Measurements from ENCODE around the gene PCDHB9. TPM values are rescaled to one million over a fixed set of nuclear protein-coding genes. Genes with fewer than 3 reads are reported as not detected.
"Not testable (repeated sequence)": the region's sequence is repeated elsewhere in the genome, so short reads cannot be mapped to it uniquely, and the experiment has no call there.

The PCDHB9 gene
- total RNA-seq, 1 donor from 2014 or later, result 15.2 TPM

DNA sequence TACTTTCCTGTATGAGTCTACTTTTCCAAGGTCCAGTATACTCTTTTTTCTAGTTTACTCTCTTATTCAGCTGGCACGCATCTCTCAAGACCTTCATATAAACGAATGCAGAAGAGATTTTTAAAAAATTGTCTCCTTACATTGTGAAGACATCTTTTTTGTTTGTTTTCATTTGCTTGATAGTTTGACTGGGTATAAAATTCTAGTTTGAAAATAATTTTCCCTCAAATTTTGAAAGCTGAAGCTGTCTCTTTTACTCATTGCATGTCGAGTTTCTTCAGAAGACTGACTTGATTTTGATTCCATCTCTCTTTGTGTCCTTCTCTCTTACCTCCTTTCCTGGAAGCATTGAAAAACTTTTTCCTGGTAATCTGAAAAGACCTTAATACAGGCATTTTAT is 9.4 kb downstream of the PCDHB9 start:
- no peak for DNase-seq (ENCODE audit: low spot score)
- peaks cover 10% of the 10 kb centered on the region for H3K4me1 Mint-ChIP-seq (ENCODE audit: unreplicated experiment)
- H3K27me3 Mint-ChIP-seq (ENCODE audit: unreplicated experiment), result peaks cover 11% of the 10 kb centered on the region
- H3K4me3 Mint-ChIP-seq (ENCODE audit: unreplicated experiment), result no peak overlapping the region
- TF ChIP-seq, protein P1, sequence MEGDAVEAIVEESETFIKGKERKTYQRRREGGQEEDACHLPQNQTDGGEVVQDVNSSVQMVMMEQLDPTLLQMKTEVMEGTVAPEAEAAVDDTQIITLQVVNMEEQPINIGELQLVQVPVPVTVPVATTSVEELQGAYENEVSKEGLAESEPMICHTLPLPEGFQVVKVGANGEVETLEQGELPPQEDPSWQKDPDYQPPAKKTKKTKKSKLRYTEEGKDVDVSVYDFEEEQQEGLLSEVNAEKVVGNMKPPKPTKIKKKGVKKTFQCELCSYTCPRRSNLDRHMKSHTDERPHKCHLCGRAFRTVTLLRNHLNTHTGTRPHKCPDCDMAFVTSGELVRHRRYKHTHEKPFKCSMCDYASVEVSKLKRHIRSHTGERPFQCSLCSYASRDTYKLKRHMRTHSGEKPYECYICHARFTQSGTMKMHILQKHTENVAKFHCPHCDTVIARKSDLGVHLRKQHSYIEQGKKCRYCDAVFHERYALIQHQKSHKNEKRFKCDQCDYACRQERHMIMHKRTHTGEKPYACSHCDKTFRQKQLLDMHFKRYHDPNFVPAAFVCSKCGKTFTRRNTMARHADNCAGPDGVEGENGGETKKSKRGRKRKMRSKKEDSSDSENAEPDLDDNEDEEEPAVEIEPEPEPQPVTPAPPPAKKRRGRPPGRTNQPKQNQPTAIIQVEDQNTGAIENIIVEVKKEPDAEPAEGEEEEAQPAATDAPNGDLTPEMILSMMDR (IDR thresholded peaks at IDR 0.05; ENCODE audit: unreplicated experiment), result no peak
- H3K9me3 Mint-ChIP-seq (ENCODE audit: unreplicated experiment), result peaks cover 11% of the 10 kb centered on the region
- H3K36me3 Mint-ChIP-seq (ENCODE audit: low read depth, unreplicated experiment), result peaks cover 47% of the 10 kb centered on the region
- H3K27ac Mint-ChIP-seq (ENCODE audit: unreplicated experiment), result no peak overlapping the region

DNA sequence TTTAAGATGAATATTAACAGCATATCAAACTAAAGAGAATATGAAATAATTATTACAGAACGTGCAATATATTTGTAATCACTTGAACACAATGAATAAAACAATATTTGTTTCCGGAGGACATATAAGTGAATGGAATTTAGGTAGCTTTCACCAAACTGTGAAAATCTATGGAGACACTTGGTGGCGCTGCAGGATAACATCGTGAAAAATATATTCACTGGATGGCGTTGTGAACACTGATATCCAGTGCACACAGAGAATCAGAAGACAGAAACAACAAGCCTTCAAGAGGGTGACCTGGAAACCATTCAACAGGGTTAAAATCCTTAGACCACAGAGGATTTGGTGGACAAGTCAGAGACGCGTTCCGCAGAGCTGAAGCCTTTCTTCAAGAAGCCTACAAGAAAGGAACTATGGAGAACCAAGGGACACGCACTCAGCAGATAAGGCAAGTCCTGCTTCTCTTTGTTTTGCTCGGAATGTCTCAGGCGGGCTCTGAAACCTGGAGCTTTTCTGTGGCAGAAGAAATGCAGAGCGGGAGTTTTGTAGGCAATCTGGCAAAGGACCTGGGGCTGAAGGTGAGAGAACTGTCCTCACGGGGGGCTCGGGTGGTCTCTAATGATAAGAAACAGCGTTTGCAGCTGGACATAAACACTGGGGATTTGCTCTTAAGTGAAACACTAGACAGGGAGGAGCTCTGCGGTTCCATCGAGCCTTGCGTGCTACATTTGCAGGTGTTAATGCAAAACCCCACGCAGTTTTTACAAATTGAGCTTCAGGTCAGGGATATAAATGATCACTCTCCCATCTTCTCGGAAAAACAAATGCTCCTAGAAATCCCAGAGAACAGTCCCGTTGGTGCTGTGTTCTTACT is 12.6 kb downstream of the PCDHB9 start, which contains the start of gene PCDHB11:
TSS of gene PCDHB11 (plus strand) at position 269 of the 877 bp plus-strand sequence. CDS start at position 417, 148 bp downstream.
- Mint-ChIP-seq H3K4me1 (ENCODE audit: unreplicated experiment) (peaks cover 2% of the 10 kb centered on the region), H3K9me3 (ENCODE audit: unreplicated experiment) (peaks cover 11% of the 10 kb centered on the region), H3K4me3 (ENCODE audit: unreplicated experiment) (peak within 1 kb of the TSS; percentile 76), H3K36me3 (ENCODE audit: low read depth, unreplicated experiment) (peaks cover 36% of the 10 kb centered on the region), H3K27ac (ENCODE audit: unreplicated experiment) (no peak within 1 kb of the TSS), H3K27me3 (ENCODE audit: unreplicated experiment) (peaks cover 6% of the 10 kb centered on the region)
- TF ChIP-seq, protein P1 (IDR thresholded peaks at IDR 0.05; ENCODE audit: unreplicated experiment), result peak; percentile 56
- peak; percentile 33 for DNase-seq (ENCODE audit: low spot score)

DNA sequence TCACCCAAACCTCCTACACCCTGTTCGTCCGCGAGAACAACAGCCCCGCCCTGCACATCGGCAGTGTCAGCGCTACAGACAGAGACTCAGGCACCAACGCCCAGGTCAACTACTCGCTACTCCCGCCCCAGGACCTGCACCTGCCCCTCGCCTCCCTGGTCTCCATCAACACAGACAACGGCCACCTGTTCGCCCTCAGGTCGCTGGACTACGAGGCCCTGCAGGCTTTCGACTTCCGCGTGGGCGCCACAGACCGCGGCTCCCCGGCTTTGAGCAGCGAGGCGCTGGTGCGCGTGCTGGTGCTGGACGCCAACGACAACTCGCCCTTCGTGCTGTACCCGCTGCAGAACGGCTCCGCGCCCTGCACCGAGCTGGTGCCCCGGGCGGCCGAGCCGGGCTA is 14.2 kb downstream of the PCDHB9 start:
- H3K4me1 Mint-ChIP-seq (ENCODE audit: unreplicated experiment); DNase-seq (ENCODE audit: low spot score); H3K27ac Mint-ChIP-seq (ENCODE audit: unreplicated experiment); H3K27me3 Mint-ChIP-seq (ENCODE audit: unreplicated experiment): not testable (repeated sequence)
- H3K4me3 Mint-ChIP-seq (ENCODE audit: unreplicated experiment), result peak overlapping the region; percentile 76
- H3K36me3 Mint-ChIP-seq (ENCODE audit: low read depth, unreplicated experiment), result peaks cover 30% of the 10 kb centered on the region
- H3K9me3 Mint-ChIP-seq (ENCODE audit: unreplicated experiment), result peaks cover 11% of the 10 kb centered on the region

DNA sequence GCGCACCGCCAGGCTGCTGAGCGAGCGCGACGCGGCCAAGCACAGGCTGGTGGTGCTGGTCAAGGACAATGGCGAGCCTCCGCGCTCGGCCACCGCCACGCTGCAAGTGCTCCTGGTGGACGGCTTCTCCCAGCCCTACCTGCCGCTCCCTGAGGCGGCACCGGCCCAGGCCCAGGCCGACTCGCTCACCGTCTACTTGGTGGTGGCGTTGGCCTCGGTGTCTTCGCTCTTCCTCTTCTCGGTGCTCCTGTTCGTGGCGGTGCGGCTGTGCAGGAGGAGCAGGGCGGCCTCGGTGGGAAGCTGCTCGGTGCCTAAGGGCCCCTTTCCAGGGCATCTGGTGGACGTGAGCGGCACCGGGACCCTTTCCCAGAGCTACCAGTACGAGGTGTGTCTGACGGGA is 14.7 kb downstream of the PCDHB9 start:
- not testable (repeated sequence) for H3K9me3 Mint-ChIP-seq (ENCODE audit: unreplicated experiment); H3K4me1 Mint-ChIP-seq (ENCODE audit: unreplicated experiment)

DNA sequence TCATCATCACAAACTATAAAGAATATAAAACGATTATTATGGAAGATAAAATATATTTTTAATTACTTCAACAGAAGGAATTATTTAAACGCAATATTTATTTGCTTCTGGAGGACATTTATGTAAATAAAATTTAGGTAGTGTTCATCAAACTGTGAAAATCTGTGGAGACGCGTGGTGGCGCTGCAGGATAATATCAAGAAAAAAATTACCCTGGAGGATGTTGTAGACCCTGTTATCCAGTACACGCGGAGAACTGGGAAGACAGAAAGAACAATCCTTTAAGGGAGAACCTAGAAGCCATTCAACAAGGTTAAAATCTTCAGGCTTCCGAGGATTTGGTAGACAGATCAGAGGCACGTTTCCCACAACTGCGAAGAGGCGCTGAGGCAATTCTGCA is 21.5 kb downstream of the PCDHB9 start, which contains the start of gene PCDHB12:
TSS of gene PCDHB12 (plus strand) at position 242 of the 400 bp plus-strand sequence. CDS start 189 bp downstream, outside the sequence.
- Mint-ChIP-seq H3K4me3 (ENCODE audit: unreplicated experiment) (peak within 1 kb of the TSS; percentile 77), H3K27ac (ENCODE audit: unreplicated experiment) (no peak within 1 kb of the TSS), H3K9me3 (ENCODE audit: unreplicated experiment) (peaks cover 6% of the 10 kb centered on the region), H3K4me1 (ENCODE audit: unreplicated experiment) (no peaks in the 10 kb centered on the region), H3K36me3 (ENCODE audit: low read depth, unreplicated experiment) (peaks cover 26% of the 10 kb centered on the region), H3K27me3 (ENCODE audit: unreplicated experiment) (no peaks in the 10 kb centered on the region)
- TF ChIP-seq, protein P1 (IDR thresholded peaks at IDR 0.05; ENCODE audit: unreplicated experiment), result peak; percentile 38
- DNase-seq (ENCODE audit: low spot score), result peak; percentile 11

More for the DNA sequence above, 14.7 kb downstream of the PCDHB9 start:
- peaks cover 30% of the 10 kb centered on the region for H3K36me3 Mint-ChIP-seq (ENCODE audit: low read depth, unreplicated experiment)
- H3K4me3 Mint-ChIP-seq (ENCODE audit: unreplicated experiment), result peak overlapping the region; percentile 81
- not testable (repeated sequence) for H3K27ac Mint-ChIP-seq (ENCODE audit: unreplicated experiment); DNase-seq (ENCODE audit: low spot score); H3K27me3 Mint-ChIP-seq (ENCODE audit: unreplicated experiment)

DNA sequence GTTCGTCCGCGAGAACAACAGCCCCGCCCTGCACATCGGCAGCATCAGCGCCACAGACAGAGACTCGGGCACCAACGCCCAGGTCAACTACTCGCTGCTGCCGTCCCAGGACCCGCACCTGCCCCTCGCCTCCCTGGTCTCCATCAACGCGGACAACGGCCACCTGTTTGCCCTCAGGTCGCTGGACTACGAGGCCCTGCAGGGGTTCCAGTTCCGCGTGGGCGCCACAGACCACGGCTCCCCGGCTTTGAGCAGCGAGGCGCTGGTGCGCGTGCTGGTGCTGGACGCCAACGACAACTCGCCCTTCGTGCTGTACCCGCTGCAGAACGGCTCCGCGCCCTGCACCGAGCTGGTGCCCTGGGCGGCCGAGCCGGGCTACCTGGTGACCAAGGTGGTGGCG is 23.3 kb downstream of the PCDHB9 start:
- H3K27ac Mint-ChIP-seq (ENCODE audit: unreplicated experiment); H3K4me1 Mint-ChIP-seq (ENCODE audit: unreplicated experiment); DNase-seq (ENCODE audit: low spot score); H3K27me3 Mint-ChIP-seq (ENCODE audit: unreplicated experiment): not testable (repeated sequence)
- peaks cover 38% of the 10 kb centered on the region for H3K36me3 Mint-ChIP-seq (ENCODE audit: low read depth, unreplicated experiment)
- H3K4me3 Mint-ChIP-seq (ENCODE audit: unreplicated experiment), result peak overlapping the region; percentile 51
- H3K9me3 Mint-ChIP-seq (ENCODE audit: unreplicated experiment), result peaks cover 13% of the 10 kb centered on the region

DNA sequence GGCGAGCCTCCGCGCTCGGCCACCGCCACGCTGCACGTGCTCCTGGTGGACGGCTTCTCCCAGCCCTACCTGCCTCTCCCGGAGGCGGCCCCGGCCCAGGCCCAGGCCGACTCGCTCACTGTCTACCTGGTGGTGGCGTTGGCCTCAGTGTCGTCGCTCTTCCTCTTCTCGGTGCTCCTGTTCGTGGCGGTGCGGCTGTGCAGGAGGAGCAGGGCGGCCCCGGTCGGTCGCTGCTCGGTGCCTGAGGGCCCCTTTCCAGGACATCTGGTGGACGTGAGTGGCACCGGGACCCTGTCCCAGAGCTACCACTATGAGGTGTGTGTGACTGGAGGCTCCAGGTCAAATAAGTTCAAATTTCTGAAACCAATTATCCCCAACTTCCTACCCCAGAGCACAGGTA is 23.9 kb downstream of the PCDHB9 start:
- DNase-seq (ENCODE audit: low spot score); H3K27me3 Mint-ChIP-seq (ENCODE audit: unreplicated experiment); H3K4me1 Mint-ChIP-seq (ENCODE audit: unreplicated experiment); H3K27ac Mint-ChIP-seq (ENCODE audit: unreplicated experiment): not testable (repeated sequence)
- Mint-ChIP-seq H3K9me3 (ENCODE audit: unreplicated experiment) (peaks cover 14% of the 10 kb centered on the region), H3K4me3 (ENCODE audit: unreplicated experiment) (peak overlapping the region; percentile 82), H3K36me3 (ENCODE audit: low read depth, unreplicated experiment) (peaks cover 40% of the 10 kb centered on the region)

Measured in endothelial cell (in vitro differentiated cells).